Measurements from ENCODE around the gene CACNA1B.

The CACNA1B gene

DNA sequence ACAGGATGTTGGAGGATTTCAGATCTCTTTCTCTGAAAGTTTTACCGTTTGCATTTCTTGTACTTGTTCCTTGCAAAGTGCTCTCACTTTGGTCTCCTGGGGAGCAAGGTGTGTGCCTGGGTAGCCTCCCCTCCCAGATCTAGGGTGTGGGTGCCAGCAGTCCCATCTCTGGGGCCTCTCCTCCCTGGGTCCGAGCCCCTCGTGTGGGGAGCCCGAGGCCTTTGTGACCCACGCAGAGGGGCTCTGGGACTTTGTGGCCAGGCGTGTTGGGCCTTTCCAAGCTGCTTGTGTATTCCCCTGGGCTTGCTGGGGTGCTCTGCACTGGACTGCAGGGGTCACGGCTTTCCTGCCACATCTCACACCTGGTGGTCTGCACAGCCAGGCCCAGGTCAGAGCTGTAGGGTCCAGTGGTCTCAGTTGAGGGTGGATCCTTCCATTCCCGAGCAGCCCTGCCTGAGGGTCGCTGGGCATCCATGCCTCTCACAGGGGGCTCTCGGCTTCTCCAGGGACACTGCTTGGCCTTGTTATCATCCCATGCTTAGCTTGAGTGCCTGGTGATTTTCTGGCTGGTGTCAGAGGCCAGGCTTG, 96.3 kb downstream of the CACNA1B start:
- H3K27me3 ChIP-seq (ENCODE audit: control insufficient read depth, insufficient read depth, low read length): no peaks in the 10 kb centered on the region
- no peak overlapping the region for H3K9ac ChIP-seq (ENCODE audit: low read length)
- no peaks in the 10 kb centered on the region for H3K36me3 ChIP-seq (ENCODE audit: control insufficient read depth, low read depth, low read length)
- no peaks in the 10 kb centered on the region for H3K4me1 ChIP-seq (ENCODE audit: control insufficient read depth, low read depth, low read length)
- H3K4me3 ChIP-seq (ENCODE audit: low read length): no peak overlapping the region
- H3K9me3 ChIP-seq (ENCODE audit: control insufficient read depth, low read depth, low read length): no peaks in the 10 kb centered on the region
- no peak overlapping the region for H3K27ac ChIP-seq (ENCODE audit: low read length)

- H3K4me1 ChIP-seq (ENCODE audit: control insufficient read depth, low read depth, low read length): no peaks in the 10 kb centered on the region
- H3K4me3 ChIP-seq (ENCODE audit: low read length): no peak overlapping the region
- H3K9ac ChIP-seq (ENCODE audit: low read length): no peak overlapping the region
- H3K27ac ChIP-seq (ENCODE audit: low read length): no peak overlapping the region
- H3K36me3 ChIP-seq (ENCODE audit: control insufficient read depth, low read depth, low read length): no peaks in the 10 kb centered on the region
- H3K27me3 ChIP-seq (ENCODE audit: control insufficient read depth, insufficient read depth, low read length): no peaks in the 10 kb centered on the region
- no peaks in the 10 kb centered on the region for H3K9me3 ChIP-seq (ENCODE audit: control insufficient read depth, low read depth, low read length)
Observed at GRCh38 chr9:137974746-137975526, 97.4 kb downstream of the CACNA1B start.

DNA sequence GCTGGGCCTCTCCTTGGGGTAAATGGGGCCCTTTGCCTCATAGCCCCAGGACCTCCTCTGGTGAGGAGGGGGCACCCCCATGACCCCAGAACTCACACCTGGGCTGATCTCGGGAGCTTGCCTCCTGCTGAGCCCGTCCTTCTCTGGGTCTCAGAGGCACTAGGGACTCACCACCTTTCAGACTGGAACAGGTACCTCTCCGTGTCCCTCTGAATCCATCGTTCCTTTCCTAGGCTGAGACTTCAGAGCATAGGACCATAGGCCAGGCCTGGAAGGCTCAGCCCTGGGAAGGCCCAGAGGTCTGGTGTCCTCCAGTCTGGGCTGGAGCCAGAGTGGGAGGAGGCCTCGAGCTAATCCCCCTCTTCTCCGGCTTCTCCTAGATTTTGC, 97.9 kb downstream of the CACNA1B start:
- H3K4me3 ChIP-seq (ENCODE audit: low read length): no peak overlapping the region
- H3K27me3 ChIP-seq (ENCODE audit: control insufficient read depth, insufficient read depth, low read length): no peaks in the 10 kb centered on the region
- H3K4me1 ChIP-seq (ENCODE audit: control insufficient read depth, low read depth, low read length): no peaks in the 10 kb centered on the region
- H3K36me3 ChIP-seq (ENCODE audit: control insufficient read depth, low read depth, low read length): no peaks in the 10 kb centered on the region
- no peak overlapping the region for H3K27ac ChIP-seq (ENCODE audit: low read length)
- no peaks in the 10 kb centered on the region for H3K9me3 ChIP-seq (ENCODE audit: control insufficient read depth, low read depth, low read length)
- H3K9ac ChIP-seq (ENCODE audit: low read length): no peak overlapping the region

GRCh38 chr9:137975936-137976565, 98.5 kb downstream of the CACNA1B start:
- Histone ChIP-seq H3K27ac (ENCODE audit: low read length) (no peak overlapping the region), H3K4me3 (ENCODE audit: low read length) (no peak overlapping the region), H3K9me3 (ENCODE audit: control insufficient read depth, low read depth, low read length) (no peaks in the 10 kb centered on the region), H3K4me1 (ENCODE audit: control insufficient read depth, low read depth, low read length) (no peaks in the 10 kb centered on the region), H3K9ac (ENCODE audit: low read length) (no peak overlapping the region), H3K27me3 (ENCODE audit: control insufficient read depth, insufficient read depth, low read length) (no peaks in the 10 kb centered on the region), H3K36me3 (ENCODE audit: control insufficient read depth, low read depth, low read length) (no peaks in the 10 kb centered on the region)

GRCh38 chr9:137977571-137978261, 100.1 kb downstream of the CACNA1B start:
- Histone ChIP-seq H3K36me3 (ENCODE audit: control insufficient read depth, low read depth, low read length) (no peaks in the 10 kb centered on the region), H3K9me3 (ENCODE audit: control insufficient read depth, low read depth, low read length) (no peaks in the 10 kb centered on the region), H3K9ac (ENCODE audit: low read length) (no peak overlapping the region)

GRCh38 chr9:137978262-137978714, 100.7 kb downstream of the CACNA1B start:
- Histone ChIP-seq H3K4me1 (ENCODE audit: control insufficient read depth, low read depth, low read length) (no peaks in the 10 kb centered on the region), H3K9ac (ENCODE audit: low read length) (no peak overlapping the region), H3K4me3 (ENCODE audit: low read length) (no peak overlapping the region), H3K27ac (ENCODE audit: low read length) (no peak overlapping the region), H3K9me3 (ENCODE audit: control insufficient read depth, low read depth, low read length) (no peaks in the 10 kb centered on the region), H3K27me3 (ENCODE audit: control insufficient read depth, insufficient read depth, low read length) (no peaks in the 10 kb centered on the region), H3K36me3 (ENCODE audit: control insufficient read depth, low read depth, low read length) (no peaks in the 10 kb centered on the region)

More at GRCh38 chr9:137977571-137978261, 100.1 kb downstream of the CACNA1B start:
- Histone ChIP-seq H3K27me3 (ENCODE audit: control insufficient read depth, insufficient read depth, low read length) (no peaks in the 10 kb centered on the region), H3K4me1 (ENCODE audit: control insufficient read depth, low read depth, low read length) (no peaks in the 10 kb centered on the region), H3K27ac (ENCODE audit: low read length) (no peak overlapping the region), H3K4me3 (ENCODE audit: low read length) (no peak overlapping the region)

DNA sequence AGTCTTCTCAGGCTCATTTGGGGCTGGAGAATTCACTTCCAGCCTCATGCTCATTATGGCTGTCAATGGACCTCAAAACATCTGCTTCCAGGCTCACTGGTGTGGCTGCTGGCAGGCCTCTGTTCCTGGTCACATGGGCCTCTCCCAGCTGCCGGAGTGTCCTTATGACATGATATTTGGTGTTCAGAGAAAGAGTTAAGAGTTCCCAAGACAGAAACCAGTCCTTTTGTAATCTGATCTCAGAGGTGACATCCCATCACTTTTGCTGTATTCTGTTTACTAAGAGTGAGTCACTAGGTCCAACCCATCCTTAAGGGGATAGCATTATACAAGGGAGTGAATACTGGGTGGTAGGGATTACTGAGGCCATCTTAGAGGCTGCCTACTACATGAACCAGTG, 104.6 kb downstream of the CACNA1B start:
- no peak overlapping the region for H3K27ac ChIP-seq (ENCODE audit: low read length)
- no peaks in the 10 kb centered on the region for H3K9me3 ChIP-seq (ENCODE audit: control insufficient read depth, low read depth, low read length)
- no peak overlapping the region for H3K4me3 ChIP-seq (ENCODE audit: low read length)
- no peaks in the 10 kb centered on the region for H3K4me1 ChIP-seq (ENCODE audit: control insufficient read depth, low read depth, low read length)
- no peaks in the 10 kb centered on the region for H3K36me3 ChIP-seq (ENCODE audit: control insufficient read depth, low read depth, low read length)
- no peak overlapping the region for H3K9ac ChIP-seq (ENCODE audit: low read length)
- no peaks in the 10 kb centered on the region for H3K27me3 ChIP-seq (ENCODE audit: control insufficient read depth, insufficient read depth, low read length)

DNA sequence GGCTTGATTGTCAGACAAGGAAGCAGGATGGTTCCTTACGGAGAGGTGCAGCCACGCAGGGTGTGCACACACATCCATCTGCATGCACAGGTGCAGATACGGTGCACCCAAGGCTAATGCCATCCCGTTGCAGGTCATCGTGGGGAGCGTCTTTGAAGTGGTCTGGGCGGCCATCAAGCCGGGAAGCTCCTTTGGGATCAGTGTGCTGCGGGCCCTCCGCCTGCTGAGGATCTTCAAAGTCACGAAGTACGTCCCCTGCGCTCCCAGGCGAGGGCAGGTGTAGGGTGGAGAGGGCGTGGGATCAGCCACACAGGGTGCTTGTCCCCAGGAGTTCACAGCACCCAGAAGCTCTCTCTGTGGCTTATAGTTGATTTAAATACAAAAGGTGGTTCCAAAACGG, 106.4 kb downstream of the CACNA1B start:
- Histone ChIP-seq H3K36me3 (ENCODE audit: control insufficient read depth, low read depth, low read length) (no peaks in the 10 kb centered on the region), H3K27me3 (ENCODE audit: control insufficient read depth, insufficient read depth, low read length) (no peaks in the 10 kb centered on the region), H3K9me3 (ENCODE audit: control insufficient read depth, low read depth, low read length) (no peaks in the 10 kb centered on the region)

DNA sequence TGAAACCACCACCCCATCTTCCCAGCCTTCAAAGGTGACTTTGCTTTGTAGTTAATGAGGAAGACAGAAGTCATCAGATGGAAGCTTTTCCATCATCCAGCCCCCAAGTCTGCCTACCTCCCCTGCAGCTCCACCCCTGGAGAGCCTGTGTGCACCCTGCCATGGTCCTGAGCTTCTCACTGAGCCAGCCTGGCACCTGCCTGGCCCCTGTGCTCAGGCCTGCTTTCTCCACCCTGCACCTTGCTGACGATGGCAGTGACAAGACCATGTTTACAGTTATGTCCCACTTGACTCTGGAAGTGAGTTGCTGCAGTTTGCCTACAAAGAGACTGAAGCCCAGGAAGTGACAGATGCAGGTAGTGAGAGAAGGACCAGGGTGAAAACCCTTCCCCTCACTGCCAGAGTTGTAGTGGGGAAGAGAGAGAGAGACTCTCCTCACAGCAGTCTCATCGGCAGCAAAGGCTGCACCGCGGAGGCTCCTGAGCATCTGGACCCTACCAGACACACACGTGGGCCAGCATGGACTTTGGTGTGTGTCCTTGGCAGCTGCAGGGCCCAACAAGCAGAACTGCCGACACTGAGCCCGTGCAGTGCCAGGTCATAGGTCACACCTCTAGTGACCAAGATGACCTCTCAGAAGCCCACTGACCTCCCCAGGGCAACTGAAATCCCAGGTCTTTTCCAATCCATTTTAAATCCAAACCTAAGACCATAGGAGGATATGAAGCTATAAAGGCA, 107.1 kb downstream of the CACNA1B start:
- Histone ChIP-seq H3K9me3 (ENCODE audit: control insufficient read depth, low read depth, low read length) (no peaks in the 10 kb centered on the region), H3K27ac (ENCODE audit: low read length) (no peak overlapping the region), H3K4me3 (ENCODE audit: low read length) (no peak overlapping the region), H3K36me3 (ENCODE audit: control insufficient read depth, low read depth, low read length) (no peaks in the 10 kb centered on the region), H3K4me1 (ENCODE audit: control insufficient read depth, low read depth, low read length) (no peaks in the 10 kb centered on the region), H3K27me3 (ENCODE audit: control insufficient read depth, insufficient read depth, low read length) (no peaks in the 10 kb centered on the region), H3K9ac (ENCODE audit: low read length) (no peak overlapping the region)

More for the DNA sequence above, 106.4 kb downstream of the CACNA1B start:
- Histone ChIP-seq H3K4me3 (ENCODE audit: low read length) (no peak overlapping the region), H3K4me1 (ENCODE audit: control insufficient read depth, low read depth, low read length) (no peaks in the 10 kb centered on the region), H3K9ac (ENCODE audit: low read length) (no peak overlapping the region), H3K27ac (ENCODE audit: low read length) (no peak overlapping the region)

DNA sequence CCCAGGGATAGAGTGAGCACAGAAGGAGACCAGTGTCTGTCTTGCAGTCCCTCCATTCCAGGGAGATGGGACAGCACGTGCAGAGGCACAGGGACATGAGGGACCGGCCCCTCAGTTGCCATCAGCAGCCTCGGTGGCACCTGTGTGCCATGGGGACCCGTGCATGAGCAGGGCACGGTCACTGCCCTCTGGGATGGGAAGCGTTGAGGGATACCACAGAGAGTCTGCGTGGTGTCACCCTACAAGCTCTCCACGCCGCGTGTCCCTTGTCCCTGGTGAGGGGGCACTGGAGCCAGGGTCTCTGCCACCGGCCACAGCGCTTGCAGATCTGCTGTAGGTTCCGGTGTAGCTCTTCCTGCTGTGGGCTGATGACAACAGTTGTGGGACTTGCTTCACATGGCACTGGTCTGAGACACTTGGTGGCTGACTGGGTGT, 108.1 kb downstream of the CACNA1B start:
- Histone ChIP-seq H3K36me3 (ENCODE audit: control insufficient read depth, low read depth, low read length) (no peaks in the 10 kb centered on the region), H3K4me3 (ENCODE audit: low read length) (no peak overlapping the region), H3K9ac (ENCODE audit: low read length) (no peak overlapping the region), H3K4me1 (ENCODE audit: control insufficient read depth, low read depth, low read length) (no peaks in the 10 kb centered on the region), H3K9me3 (ENCODE audit: control insufficient read depth, low read depth, low read length) (peaks cover 4% of the 10 kb centered on the region), H3K27me3 (ENCODE audit: control insufficient read depth, insufficient read depth, low read length) (no peaks in the 10 kb centered on the region), H3K27ac (ENCODE audit: low read length) (no peak overlapping the region)
